Skeletal muscle cell (primary cell): ENCODE results near the gene KRT23.

Experiments used
- DNase-seq: peaks from one replicate; pipeline ENCODE4 v3.0.0-alpha.2; 2010; ENCODE audit warnings: low read depth
- H3K4me3 ChIP-seq: 2 replicates; pipeline ENCODE4 v1.5.1; 2011; ENCODE audit warnings: low read depth, mild to moderate bottlenecking, control low read depth, low read length, moderate library complexity

The KRT23 gene, protein sequence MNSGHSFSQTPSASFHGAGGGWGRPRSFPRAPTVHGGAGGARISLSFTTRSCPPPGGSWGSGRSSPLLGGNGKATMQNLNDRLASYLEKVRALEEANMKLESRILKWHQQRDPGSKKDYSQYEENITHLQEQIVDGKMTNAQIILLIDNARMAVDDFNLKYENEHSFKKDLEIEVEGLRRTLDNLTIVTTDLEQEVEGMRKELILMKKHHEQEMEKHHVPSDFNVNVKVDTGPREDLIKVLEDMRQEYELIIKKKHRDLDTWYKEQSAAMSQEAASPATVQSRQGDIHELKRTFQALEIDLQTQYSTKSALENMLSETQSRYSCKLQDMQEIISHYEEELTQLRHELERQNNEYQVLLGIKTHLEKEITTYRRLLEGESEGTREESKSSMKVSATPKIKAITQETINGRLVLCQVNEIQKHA

DNA sequence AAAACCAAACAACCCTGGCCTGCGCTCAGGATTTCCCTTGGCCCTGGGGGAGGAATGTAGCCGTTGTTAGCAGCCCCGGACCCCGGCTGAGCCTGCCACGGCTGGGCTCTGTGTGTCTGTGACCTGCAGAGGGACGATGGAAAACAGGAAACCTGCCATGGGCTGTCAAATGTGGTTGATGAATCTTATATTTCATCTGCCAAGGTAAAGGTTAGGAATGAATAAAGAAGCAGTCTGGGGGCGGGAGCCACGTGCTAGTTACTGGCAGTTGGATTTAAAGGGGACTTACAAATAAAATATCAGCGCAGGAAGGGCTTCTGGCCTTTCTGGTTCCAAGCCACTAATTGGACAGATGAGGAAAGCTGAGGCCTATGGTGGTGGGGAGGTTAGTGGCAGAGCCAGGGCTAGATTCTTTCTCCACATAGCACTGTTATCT, at the start of gene KRT23:
Gene KRT23 (minus strand): TSS at position 263 of the 436 bp plus-strand sequence. CDS start 1,043 bp downstream, outside the sequence.
- no peak for DNase-seq
- H3K4me3 ChIP-seq: no peak within 1 kb of the TSS

DNA sequence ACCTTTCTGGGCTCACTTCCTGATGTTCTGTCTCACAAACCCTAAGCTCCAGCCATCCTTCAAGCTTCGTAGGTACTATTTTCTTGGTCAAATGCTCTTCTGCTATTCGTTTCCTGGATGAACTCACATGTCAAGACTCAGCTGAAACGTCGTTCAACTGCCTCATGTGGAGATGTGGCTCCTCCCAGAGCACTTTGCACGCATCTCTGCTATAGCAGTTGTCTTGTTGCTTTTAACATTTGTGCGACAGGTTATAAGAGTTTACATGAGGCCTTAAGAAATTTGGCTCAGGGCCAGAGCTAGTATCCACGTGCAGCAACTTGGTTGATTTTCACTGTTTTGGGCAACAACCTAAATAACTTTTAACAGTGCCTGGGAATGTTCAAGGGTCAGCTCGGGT, 49.5 kb upstream of the KRT23 start:
- no peak overlapping the region for H3K4me3 ChIP-seq
- DNase-seq: no peak

DNA sequence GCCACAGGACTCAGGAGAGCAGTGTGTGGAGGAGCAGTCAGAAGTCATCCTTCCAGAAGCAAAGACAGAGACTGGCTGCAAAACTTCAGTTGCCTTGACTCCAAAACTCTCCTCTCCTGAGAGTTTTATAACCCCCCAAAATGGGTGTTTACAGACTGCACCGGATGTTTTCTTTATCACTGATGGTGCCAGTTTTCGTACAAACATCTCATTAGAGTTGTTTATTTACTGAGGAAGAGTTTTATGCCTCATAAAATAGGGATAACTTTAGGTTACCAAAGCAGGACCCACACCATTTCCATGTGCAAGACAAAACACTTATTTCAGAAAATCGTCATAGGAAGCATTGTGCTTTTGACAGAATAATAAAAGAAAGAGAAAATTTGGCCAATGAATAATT, 46.8 kb upstream of the KRT23 start, which contains the start of gene KRT40:
Gene KRT40 (minus strand): TSS at position 101 of the 400 bp plus-strand sequence. CDS start 53 bp downstream, at position 48.
- no peak for DNase-seq
- H3K4me3 ChIP-seq: no peak within 1 kb of the TSS

DNA sequence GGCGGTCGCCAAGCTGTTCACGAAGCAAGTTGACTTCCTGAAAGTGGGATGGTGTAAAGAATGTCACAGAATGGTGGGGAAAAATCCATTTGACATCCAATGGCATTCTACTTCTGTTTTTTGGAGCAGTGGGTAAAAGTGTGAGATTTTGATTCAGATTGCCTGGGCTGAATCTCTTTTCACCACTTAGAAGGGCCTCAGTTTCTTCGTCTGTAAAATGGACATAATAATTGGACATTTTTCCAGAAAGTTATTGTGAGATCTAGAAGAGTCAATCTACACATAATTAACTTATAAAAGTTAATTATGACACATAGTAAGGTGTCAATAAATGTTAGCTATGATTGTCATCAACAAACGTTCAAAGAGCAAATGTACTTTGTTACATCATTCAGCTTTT, 43.7 kb upstream of the KRT23 start:
- no peak overlapping the region for H3K4me3 ChIP-seq
- no peak for DNase-seq

DNA sequence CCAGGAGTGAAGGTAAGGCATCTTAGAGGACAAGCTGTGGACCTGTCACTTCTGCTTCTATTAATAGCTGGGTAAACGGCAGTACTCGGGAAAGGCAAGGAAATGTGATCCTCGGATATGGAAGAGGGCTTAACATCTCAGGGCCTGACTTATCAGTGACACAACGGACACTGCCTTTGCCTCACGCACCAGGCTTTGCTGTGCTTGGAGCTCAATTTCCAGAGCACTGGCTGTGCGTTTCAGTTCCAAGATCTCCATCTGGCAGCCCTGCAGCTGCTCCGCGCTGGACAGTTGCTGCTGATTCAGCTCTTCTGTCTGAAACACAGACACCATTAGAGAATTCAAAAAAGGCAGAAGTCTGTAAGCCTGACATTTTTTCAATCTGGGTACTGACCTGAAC, 43.1 kb upstream of the KRT23 start:
- DNase-seq: peak; percentile 28
- no peak overlapping the region for H3K4me3 ChIP-seq

DNA sequence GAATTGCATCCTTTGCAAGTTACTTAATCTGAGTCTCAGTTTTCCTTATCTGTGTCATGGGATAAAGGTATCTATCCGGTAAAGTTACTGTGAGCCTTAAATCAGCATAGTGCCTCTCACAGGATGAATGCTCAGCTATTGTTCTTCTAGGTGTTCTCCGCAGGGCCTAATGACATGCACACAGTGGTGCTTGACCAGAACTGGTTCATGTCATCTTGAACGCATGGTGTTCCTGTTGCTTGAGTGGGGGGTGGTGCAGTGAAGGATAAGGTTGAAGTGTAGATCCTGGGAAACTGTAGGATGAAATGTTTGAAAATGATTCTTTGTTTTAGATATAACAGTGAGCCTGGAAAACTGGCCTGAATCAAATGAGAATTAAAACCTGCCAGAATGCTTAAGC, 42.7 kb upstream of the KRT23 start:
- H3K4me3 ChIP-seq: no peak overlapping the region
- no peak for DNase-seq

DNA sequence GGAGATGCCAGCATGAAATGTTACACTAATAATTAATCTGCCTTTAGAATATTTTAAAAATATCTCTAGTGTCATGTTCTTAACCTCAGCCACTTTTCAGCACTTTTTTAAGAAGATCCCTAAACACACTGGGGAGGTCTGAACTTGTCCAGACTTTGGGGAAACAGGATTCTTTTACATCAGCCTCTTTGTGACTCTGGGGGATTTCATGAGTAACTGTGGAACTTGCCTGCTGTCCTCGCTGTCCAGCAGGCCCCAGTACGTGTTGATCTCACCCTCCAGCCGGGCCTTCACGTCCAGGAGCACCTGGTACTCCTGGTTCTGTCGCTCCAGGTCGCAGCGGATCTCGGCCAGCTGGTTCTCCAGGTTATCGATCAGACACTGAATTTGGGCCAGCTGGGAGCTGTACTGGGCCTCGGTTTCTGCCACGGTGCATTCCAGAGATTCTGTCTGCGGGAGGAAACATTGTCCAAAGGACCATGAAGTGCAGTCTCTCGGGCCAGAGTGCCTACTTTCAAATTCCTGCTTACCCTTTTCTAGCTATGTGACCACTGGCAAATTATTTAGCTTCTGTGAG, 41.2 kb upstream of the KRT23 start:
- no peak for DNase-seq
- no peak overlapping the region for H3K4me3 ChIP-seq

DNA sequence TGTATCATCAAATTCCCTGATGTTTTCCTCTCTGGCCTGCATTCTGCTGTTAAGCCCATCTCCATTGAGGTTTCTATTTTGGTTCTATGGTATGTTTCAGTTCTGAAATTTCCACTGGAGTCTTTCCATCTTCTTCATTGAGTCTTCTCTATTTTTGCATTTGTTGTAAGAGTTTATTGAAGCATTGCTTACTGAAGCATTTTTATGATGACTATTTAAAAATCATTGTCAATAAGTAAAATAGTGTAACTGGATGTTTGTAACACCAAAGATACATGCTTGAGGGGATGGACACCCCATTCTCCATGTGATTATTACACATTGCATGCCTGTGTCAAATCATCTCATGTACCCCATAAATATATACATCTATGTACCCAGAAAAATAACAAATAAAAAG, 38.1 kb upstream of the KRT23 start:
- no peak for DNase-seq

DNA sequence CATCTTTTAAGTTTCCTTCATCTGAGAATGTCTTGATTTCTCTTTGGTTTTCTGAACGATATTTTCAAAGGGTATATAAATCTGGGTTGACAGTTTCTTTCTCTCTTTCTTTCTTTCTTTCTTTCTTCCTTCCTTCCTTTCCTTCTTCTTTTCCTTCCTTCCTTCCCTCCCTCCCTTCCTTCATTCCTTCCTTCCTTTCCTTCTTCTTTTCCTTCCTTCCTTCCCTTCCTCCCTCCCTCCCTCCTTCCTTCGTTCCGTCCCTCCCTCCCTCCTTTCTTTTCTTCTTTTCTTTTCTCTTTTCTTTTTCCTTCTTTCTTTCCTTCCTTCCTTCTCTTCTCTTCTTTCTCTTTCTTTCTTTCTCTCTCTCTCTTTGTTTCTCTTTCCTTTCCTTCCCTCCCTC, 36.9 kb upstream of the KRT23 start:
- DNase-seq: no peak
- no peak overlapping the region for H3K4me3 ChIP-seq

More for the DNA sequence above, 38.1 kb upstream of the KRT23 start:
- H3K4me3 ChIP-seq: no peak overlapping the region

DNA sequence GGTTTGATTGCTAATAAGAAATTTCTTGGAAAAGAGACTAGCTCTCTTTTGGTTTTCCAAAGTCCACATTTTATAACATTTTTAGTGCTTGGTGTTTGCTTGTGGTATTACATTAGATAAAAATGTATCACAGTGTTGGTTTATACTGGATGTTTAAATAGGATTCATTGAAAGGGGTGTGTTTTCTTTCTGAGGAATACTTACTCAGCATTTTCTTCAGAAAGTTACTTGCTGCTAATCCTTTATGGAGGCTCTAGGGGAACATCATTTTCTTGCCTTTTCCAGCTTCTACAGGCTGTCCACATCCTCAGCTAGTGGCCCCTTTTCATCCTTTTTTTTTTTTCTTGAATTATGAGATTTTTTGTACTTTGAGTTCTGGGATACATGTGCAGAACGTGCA, 30.1 kb upstream of the KRT23 start:
- no peak for DNase-seq
- H3K4me3 ChIP-seq: no peak overlapping the region

DNA sequence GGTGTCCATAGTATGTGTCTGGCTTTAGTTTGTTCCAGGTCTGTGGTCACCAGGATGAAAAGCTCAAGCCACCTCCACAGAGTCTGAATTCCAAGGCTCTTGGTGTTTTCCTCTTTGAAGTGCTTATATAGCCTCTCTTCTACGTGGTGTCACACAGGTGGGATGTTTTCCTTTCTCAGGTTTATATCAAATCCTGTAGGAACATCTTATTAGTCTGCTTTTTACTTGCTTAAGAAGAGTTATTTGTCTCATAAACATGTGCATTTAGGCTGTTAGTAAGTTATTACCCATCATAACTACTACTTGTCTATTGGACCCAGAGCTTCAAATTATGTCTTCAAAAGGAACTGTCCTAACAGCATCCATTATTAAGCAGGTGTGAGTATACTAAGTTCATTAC, 29.4 kb upstream of the KRT23 start, which contains the start of gene KRT39:
Gene KRT39 (minus strand): TSS at position 101 of the 400 bp plus-strand sequence. CDS start 92 bp downstream, at position 9.
- H3K4me3 ChIP-seq: no peak within 1 kb of the TSS
- DNase-seq: no peak

DNA sequence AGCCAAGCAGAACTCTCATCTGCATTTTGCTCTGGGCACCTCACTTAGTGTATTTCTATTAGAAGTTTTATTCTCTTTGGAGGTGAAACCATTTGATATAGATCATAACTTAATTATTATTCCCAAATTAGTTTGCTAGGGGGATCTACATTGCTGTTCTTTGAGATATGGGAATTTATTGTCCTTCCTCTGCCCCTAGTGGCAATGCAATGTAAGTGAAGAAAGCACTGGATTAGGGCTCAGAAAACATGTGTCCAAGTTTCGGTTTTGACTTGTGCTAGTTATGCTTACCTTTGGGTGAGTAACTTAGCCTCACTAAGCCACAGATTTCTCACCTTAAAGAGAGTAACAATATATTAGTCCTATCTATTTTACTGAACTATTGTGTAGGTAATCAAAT, 26.4 kb upstream of the KRT23 start:
- no peak overlapping the region for H3K4me3 ChIP-seq
- DNase-seq: no peak

DNA sequence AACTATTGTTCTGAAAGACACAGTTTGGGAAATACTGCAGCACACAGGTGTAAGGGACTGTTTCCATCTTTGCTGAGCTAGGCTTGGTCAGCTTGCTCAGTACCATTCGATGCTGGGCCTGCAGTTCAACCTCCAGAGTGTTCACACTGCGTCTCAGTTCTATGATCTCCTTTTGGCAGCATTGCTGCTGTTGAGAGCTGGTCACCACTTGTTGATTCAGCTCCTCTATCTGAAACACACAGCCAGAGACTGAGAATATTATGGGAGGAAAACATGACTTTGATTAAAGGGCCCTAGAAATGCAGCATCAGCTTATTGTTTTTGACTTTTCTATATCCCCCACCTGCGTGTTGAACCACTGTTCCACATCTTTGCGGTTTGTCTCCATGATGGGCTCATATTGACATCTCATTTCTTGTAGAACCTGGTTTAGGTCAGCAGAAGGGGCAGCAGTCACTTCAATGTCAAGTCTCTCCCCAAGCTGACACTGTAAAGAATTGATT, 24.7 kb upstream of the KRT23 start:
- no peak overlapping the region for H3K4me3 ChIP-seq
- DNase-seq: no peak

DNA sequence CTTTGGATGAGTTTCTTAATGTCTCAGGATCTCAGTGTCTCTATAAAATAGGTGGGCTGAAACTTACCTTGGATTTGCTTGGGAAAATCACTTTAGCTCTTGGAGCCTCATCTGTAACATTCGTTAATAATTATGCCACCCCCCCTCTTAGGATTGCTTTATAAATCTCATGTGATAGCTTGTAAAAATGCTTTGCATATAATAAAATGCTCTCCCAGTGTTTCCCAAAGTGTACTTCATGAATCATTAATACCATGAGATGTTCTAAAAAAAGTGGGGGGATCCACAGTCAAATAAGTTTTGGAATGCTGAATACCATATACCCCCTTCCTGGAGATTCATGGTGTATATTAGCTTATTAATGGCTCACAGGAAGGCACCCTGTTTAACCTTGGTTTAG, 24.1 kb upstream of the KRT23 start:
- no peak overlapping the region for H3K4me3 ChIP-seq
- no peak for DNase-seq

DNA sequence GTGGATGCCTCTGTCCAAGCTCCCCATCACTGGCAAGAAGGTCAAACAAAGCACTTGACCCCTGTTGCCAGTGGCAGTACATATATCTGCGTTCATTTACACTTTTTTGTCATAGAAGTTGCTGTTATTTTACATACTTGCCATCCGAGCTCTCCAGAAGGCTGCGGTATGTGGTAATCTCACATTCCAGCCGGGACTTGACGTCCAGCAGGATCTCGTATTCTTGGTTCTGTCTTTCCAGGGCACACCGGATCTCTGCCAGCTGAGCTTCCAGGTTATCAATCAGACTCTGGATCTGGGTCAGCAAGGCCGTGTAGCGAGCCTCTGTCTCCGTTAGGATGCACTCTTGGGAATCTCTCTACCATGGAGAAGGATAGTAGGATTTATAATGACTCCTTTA, 22.7 kb upstream of the KRT23 start:
- H3K4me3 ChIP-seq: no peak overlapping the region
- DNase-seq: no peak

DNA sequence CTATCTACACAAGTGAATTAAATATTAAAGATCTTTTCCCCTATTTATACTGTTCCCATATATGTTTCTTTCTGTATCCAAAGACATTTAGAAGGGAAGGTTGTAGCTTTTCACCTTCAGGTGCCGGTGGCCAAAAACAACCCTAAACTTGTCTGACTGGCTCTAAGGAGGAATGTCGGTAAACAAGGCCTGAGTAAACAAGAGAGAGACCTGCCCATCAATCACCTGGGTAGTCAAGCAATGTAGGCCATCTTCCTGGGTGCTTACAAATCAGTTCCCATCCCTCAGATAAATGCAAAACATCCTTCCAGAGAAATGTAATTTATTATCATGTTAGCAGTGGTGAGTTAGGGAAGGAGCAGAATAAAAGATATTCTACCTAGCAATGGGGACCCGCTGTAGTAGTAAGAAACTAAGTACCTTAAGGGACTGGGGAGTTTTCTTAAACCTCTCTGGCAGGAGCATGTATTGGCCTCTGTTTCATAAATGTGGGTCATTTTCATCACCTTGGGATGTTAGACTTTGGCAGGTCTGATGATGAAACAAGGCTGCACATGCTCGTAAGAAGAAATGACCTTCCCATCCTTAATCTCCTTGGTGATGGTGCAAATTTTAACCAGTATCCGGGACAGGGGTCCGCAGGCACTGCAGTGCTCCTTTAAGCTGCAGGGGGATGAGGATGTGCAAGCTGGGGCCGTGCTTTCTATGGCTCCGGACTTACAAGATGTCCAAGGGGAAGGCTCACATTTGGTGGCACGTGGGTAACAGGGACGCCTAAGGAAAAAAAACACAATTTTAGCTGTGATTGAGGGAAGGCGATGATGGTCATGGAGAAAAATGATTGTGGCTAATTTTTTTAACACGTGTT, 20.9 kb upstream of the KRT23 start:
- no peak overlapping the region for H3K4me3 ChIP-seq
- no peak for DNase-seq

DNA sequence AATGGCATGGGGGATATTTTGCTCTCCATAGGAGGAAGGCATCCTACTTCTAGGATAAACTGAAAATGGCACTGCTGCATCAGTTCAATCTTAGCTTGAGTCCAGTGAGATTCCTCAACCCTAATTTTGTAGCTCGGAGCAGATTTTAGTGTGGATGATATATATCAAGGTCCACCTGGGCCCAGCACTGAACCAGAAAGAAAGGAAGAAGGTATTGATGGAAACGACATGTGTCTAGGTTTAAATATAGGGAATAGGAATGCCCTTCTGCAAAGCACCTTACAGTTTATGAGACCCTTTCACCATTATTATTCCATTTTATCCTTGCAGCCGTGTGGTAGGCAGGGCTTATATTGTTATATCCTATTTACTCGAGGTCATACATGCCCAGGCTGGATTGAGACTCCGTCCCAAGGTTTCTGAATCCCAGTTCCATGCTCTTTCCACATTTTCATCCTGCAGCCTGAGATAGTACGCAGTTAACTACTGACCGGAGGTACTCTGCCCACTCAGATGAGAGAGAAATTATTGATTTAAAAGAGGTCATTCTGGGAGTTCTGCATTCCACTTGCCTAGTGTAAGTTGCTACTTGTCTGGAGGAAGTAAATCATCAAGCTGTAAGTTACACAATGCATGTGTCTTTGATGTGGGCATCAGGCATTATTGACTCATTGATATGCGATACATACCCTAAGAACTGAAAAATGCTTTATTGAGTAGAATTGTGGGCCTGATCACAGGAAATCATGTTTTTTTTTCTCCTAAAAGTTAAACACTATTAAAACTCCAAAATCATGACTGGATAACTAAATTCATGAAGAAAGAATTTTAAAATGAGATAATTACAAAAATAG, 19.2 kb upstream of the KRT23 start:
- DNase-seq: peak; percentile 98
- H3K4me3 ChIP-seq: no peak overlapping the region

DNA sequence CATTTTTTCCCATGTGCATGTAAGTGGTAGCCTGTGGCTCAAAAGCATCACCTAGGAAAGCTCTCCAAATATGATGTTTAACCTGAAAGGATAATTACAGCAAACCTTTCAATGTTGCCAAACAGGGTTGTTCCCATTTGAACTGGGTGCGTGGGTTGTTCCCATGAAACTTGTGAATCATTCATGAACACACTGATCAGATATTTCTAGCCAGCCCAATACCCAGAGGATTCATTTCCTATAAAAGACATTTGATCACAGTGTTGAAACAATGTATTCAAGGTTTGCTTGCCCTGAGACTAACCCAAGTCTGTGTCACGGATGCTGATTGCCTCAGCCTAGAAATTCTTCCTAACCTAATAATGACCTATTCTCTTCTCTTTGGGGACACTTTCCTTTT, 16.4 kb upstream of the KRT23 start:
- DNase-seq: peak; percentile 96
- no peak overlapping the region for H3K4me3 ChIP-seq

DNA sequence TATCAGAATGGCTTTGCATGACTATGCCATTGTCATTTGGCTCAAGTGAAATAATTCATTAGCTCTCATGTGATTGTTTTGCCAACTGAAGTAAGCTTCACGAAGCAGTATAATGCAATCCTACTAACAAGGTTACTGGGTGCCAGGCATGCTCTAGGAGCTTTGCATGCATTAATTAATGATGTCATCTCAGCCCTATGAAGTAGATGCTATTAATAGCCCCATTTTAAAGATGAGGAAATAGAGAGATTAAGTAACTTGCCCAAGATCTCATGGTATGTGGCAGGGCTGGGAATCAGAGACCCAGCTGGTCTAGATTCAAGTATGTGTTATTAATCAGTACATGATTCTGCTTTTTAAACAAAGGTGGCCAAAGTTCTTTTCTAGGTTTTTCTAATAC, 15.2 kb upstream of the KRT23 start:
- peak; percentile 79 for DNase-seq
- no peak overlapping the region for H3K4me3 ChIP-seq
